GM12865 (cell line): ENCODE data around the gene CEP43.

Source experiments
- DNase-seq: peaks from one replicate; pipeline ENCODE4 v3.0.0; 2010; ENCODE audit warnings: low read depth
- H3K4me3 ChIP-seq: 2 replicates; pipeline ENCODE4 v1.5.1; 2011; ENCODE audit warnings: mild to moderate bottlenecking, low read depth, low read length, control low read depth
- CTCF ChIP-seq: IDR thresholded peaks from 2 replicates; pipeline ENCODE4 v1.5.1; 2011; ENCODE audit warnings: low read length, control low read depth, low read depth, inconsistent platforms; ENCODE audit not compliant: insufficient read depth; ENCODE audit errors: missing control alignments

The CEP43 gene

GRCh38 chr6:166977621-166978525 lies 21.3 kb upstream of the CEP43 start:
- H3K4me3 ChIP-seq: no peak overlapping the region
- no peak for DNase-seq
- TF ChIP-seq CTCF: no peak

- no peak for TF ChIP-seq CTCF
- H3K4me3 ChIP-seq: no peak overlapping the region
- no peak for DNase-seq
Measured at GRCh38 chr6:166980738-166981137, 18.5 kb upstream of the CEP43 start.

- TF ChIP-seq CTCF: no peak
- DNase-seq: no peak
- H3K4me3 ChIP-seq: no peak overlapping the region
Measured at GRCh38 chr6:166987448-166987847, 11.7 kb upstream of the CEP43 start.

GRCh38 chr6:166987930-166988329 lies 11.3 kb upstream of the CEP43 start:
- no peak for DNase-seq
- no peak overlapping the region for H3K4me3 ChIP-seq
- no peak for TF ChIP-seq CTCF

GRCh38 chr6:166988674-166989201 lies 10.5 kb upstream of the CEP43 start:
- no peak for DNase-seq
- no peak for TF ChIP-seq CTCF
- H3K4me3 ChIP-seq: no peak overlapping the region

- no peak overlapping the region for H3K4me3 ChIP-seq
- DNase-seq: peak; percentile 63
- TF ChIP-seq CTCF: peak; percentile 44
Measured at GRCh38 chr6:166989427-166990032, 9.7 kb upstream of the CEP43 start.
